Cortex of kidney (tissue), 1 donor: ENCODE data around the gene IQCH.

Experiments
- DNase-seq: peaks from one replicate; lab custom pipeline; 2025; lab: John Stamatoyannopoulos, UW

The IQCH gene

GRCh38 chr15:67254238-67255175, at the start of gene IQCH, which contains the start of gene AAGAB:
IQCH (plus strand) TSS chr15:67254786; CDS start chr15:67254897, 111 bp downstream.
AAGAB (minus strand) TSS chr15:67254661; CDS start chr15:67254631, 30 bp downstream.
- peak; percentile 79 for DNase-seq

GRCh38 chr15:67207555-67208207, 46.9 kb upstream of the IQCH start:
- DNase-seq = no peak

GRCh38 chr15:67208396-67208795, 46.2 kb upstream of the IQCH start:
- no peak for DNase-seq

- DNase-seq = no peak
These were observed 43.9 kb upstream of the IQCH start for GRCh38 chr15:67210555-67211168.

- DNase-seq = no peak
These were observed 41.8 kb upstream of the IQCH start for GRCh38 chr15:67212684-67213367.

GRCh38 chr15:67215102-67215501, 39.5 kb upstream of the IQCH start:
- DNase-seq = no peak

- no peak for DNase-seq
These were observed 37.7 kb upstream of the IQCH start for GRCh38 chr15:67216859-67217258.

GRCh38 chr15:67218428-67218827, 36.2 kb upstream of the IQCH start:
- no peak for DNase-seq

- no peak for DNase-seq
These were observed 35.3 kb upstream of the IQCH start for GRCh38 chr15:67219288-67219687.

GRCh38 chr15:67224889-67225288, 29.7 kb upstream of the IQCH start:
- DNase-seq = no peak

GRCh38 chr15:67225336-67225735, 29.2 kb upstream of the IQCH start:
- DNase-seq = no peak

- DNase-seq = no peak
These were observed 27.2 kb upstream of the IQCH start for GRCh38 chr15:67227431-67227830.

GRCh38 chr15:67227846-67228245, 26.7 kb upstream of the IQCH start:
- DNase-seq = no peak

GRCh38 chr15:67228286-67228685, 26.3 kb upstream of the IQCH start:
- no peak for DNase-seq

GRCh38 chr15:67230504-67230903, 24.1 kb upstream of the IQCH start:
- no peak for DNase-seq

GRCh38 chr15:67232591-67232990, 22.0 kb upstream of the IQCH start:
- no peak for DNase-seq

- DNase-seq = no peak
These were observed 14.1 kb upstream of the IQCH start for GRCh38 chr15:67240235-67241131.

- DNase-seq = no peak
These were observed 13.3 kb upstream of the IQCH start for GRCh38 chr15:67241132-67241855.

GRCh38 chr15:67242708-67243111, 11.9 kb upstream of the IQCH start:
- no peak for DNase-seq

GRCh38 chr15:67244971-67245478, 9.6 kb upstream of the IQCH start:
- no peak for DNase-seq
